Endothelial cell of umbilical vein (primary cell): ENCODE measurements around the gene PSMC2. TPM values are rescaled to one million over a fixed set of nuclear protein-coding genes. Genes with fewer than 3 reads are reported as not detected.

Experiments used
- BruUV-seq: library from RNA; stranded (reverse); fragments of 400-500 nt; replicated peaks from 2 replicates; lab custom pipeline; 2021; lab: Mats Ljungman, UMichigan
- CTCF ChIA-PET: fragments of 300-600, 350-600 bp; sonication (Branson Sonifier 250); formaldehyde crosslinking; loops from one replicate; lab custom pipeline; 2021; ENCODE audit warnings: antibody characterized with exemption, inconsistent platforms; lab: Charles Lee
- POLR2A ChIA-PET: fragments of 300-600, 350-600 bp; sonication (Branson Sonifier 250); formaldehyde crosslinking; loops from one replicate; lab custom pipeline; 2021; ENCODE audit warnings: antibody characterized with exemption, inconsistent platforms; lab: Charles Lee
- DNase-seq: peaks from one replicate; pipeline ENCODE4 v3.0.0-alpha.2; 2011; ENCODE audit warnings: low read depth, low spot score
- FAIRE-seq: peaks from 2 replicates; lab custom pipeline; 2011; peaks lifted over from hg19 to GRCh38; lab: Jason Lieb, UNC
- H2AFZ ChIP-seq: 2 replicates; pipeline ENCODE4 v1.6.0; 2012; ENCODE audit warnings: low read depth, low read length, control low read depth, inconsistent platforms
- H3K27ac ChIP-seq: 2 replicates; pipeline ENCODE4 v1.5.1; 2011; ENCODE audit warnings: low read depth, mild to moderate bottlenecking, control low read depth, low read length, moderate library complexity; ENCODE audit not compliant: insufficient read depth
- H3K27me3 ChIP-seq, 2 experiments: 2 replicates each; pipeline versions ENCODE4 v1.6.0 to v1.6.1; 2011; ENCODE audit warnings: low read length in 2 of 2, mixed read lengths in 1 of 2; ENCODE audit not compliant: control insufficient read depth in 2 of 2, insufficient read depth in 2 of 2
- H3K36me3 ChIP-seq, 2 experiments: 2 replicates in 1 of 2; 3 replicates in 1 of 2; pipeline ENCODE4 v1.5.1; 2011; ENCODE audit warnings: low read length in 2 of 2, mild to moderate bottlenecking in 1 of 2, moderate library complexity in 1 of 2; ENCODE audit not compliant: control insufficient read depth in 2 of 2, insufficient read depth in 2 of 2; ENCODE audit errors: extremely low read depth in 1 of 2
- H3K4me1 ChIP-seq: 3 replicates; pipeline ENCODE4 v1.5.1; 2011; ENCODE audit warnings: mild to moderate bottlenecking, low read length; ENCODE audit not compliant: control insufficient read depth, insufficient read depth; ENCODE audit errors: extremely low read depth
- H3K4me2 ChIP-seq: 2 replicates; pipeline ENCODE4 v1.6.1; 2011; ENCODE audit warnings: low read length, control low read depth, mixed read lengths; ENCODE audit not compliant: insufficient read depth
- H3K4me3 ChIP-seq, 3 experiments: fragments of 200-600 bp in 1 of 3; sonication (generic), shearing (Covaris generic) in 1 of 3; replicated peaks in 1 of 3; 2 replicates each; pipeline ENCODE4 v1.5.1; 2011 to 2016; ENCODE audit warnings: control low read depth in 3 of 3, low read length in 3 of 3, mild to moderate bottlenecking in 2 of 3, inconsistent platforms in 1 of 3, low read depth in 1 of 3, moderate library complexity in 1 of 3; ENCODE audit not compliant: insufficient read depth in 1 of 3
- H3K79me2 ChIP-seq: 2 replicates; pipeline ENCODE4 v1.6.0; 2012; ENCODE audit warnings: low read length, inconsistent platforms; ENCODE audit not compliant: control insufficient read depth, insufficient read depth
- H3K9ac ChIP-seq: replicated peaks from 2 replicates; pipeline ENCODE3; 2011; ENCODE audit warnings: low read length, control low read depth; ENCODE audit not compliant: insufficient read depth; ENCODE audit errors: extremely low read depth
- H3K9me1 ChIP-seq: replicated peaks from 3 replicates; pipeline ENCODE4 v1.6.0; 2011; ENCODE audit warnings: mild to moderate bottlenecking, low read length; ENCODE audit not compliant: control insufficient read depth, insufficient read depth; ENCODE audit errors: extremely low read depth
- H3K9me3 ChIP-seq: replicated peaks from 2 replicates; pipeline ENCODE4 v1.5.1; 2012; ENCODE audit warnings: low read length, inconsistent platforms; ENCODE audit not compliant: control insufficient read depth, insufficient read depth
- H4K20me1 ChIP-seq: replicated peaks from 2 replicates; pipeline ENCODE3; 2011; ENCODE audit warnings: mild to moderate bottlenecking, low read length; ENCODE audit not compliant: control insufficient read depth, insufficient read depth; ENCODE audit errors: extremely low read depth
- CTCF ChIP-seq, 2 donors: IDR thresholded peaks; 1 replicate in 1 of 2; 2 replicates in 1 of 2; pipeline ENCODE4 v1.5.1; 2011; ENCODE audit warnings: low read length in 2 of 2, mild to moderate bottlenecking in 2 of 2, moderate library complexity in 2 of 2, control low read depth in 1 of 2, inconsistent platforms in 1 of 2, low read depth in 1 of 2; ENCODE audit not compliant: insufficient read depth in 1 of 2; ENCODE audit errors: extremely low read depth in 1 of 2
- EZH2 ChIP-seq: IDR thresholded peaks from 2 replicates; pipeline ENCODE4 v1.6.1; 2012; ENCODE audit warnings: borderline replicate concordance, low read depth, mild to moderate bottlenecking, moderate library complexity, low read length, inconsistent platforms; ENCODE audit not compliant: severe bottlenecking
- FOS ChIP-seq: IDR thresholded peaks from 2 replicates; pipeline ENCODE4 v1.6.1; 2011; ENCODE audit warnings: mild to moderate bottlenecking, low read length, moderate library complexity, borderline replicate concordance; ENCODE audit not compliant: insufficient read depth
- GATA2 ChIP-seq: IDR thresholded peaks from 2 replicates; pipeline ENCODE4 v1.7.0; 2011; ENCODE audit warnings: low read depth, mild to moderate bottlenecking, moderate library complexity, mixed read lengths, low read length; ENCODE audit not compliant: insufficient read length, insufficient read depth
- JUN ChIP-seq: IDR thresholded peaks from 2 replicates; pipeline ENCODE4 v1.6.1; 2011; ENCODE audit warnings: borderline replicate concordance, low read depth; ENCODE audit not compliant: insufficient read length, insufficient read depth
- MAX ChIP-seq: IDR thresholded peaks from 2 replicates; pipeline ENCODE4 v1.6.1; 2011; ENCODE audit not compliant: insufficient read depth, insufficient read length
- MYC ChIP-seq: IDR thresholded peaks from one replicate; pipeline ENCODE4 v1.6.1; 2011; ENCODE audit warnings: mild to moderate bottlenecking, low read depth, low read length
- POLR2A ChIP-seq: IDR thresholded peaks from 2 replicates; pipeline ENCODE4 v1.6.1; 2012; ENCODE audit warnings: low read depth, mild to moderate bottlenecking, control low read depth, low read length
- POLR2AphosphoS5 ChIP-seq: IDR thresholded peaks from 2 replicates; pipeline ENCODE4 v1.6.1; 2012; ENCODE audit warnings: low read depth, mild to moderate bottlenecking, control low read depth, low read length, moderate library complexity; ENCODE audit not compliant: insufficient read depth
- dilution Hi-C: fragments of 300-500 bp; cut with MboI; formaldehyde crosslinking; loops from one replicate; pipeline ENCODE4 v1.15.0; 2019; ENCODE audit warnings: low sequenced_read_pairs; ENCODE audit not compliant: extremely low pct_ligation_motif_present
- intact Hi-C: fragments of 100-400 bp; cut with micrococcal nuclease; formaldehyde crosslinking; loops from one replicate; pipeline ENCODE4 v1.10.0; 2022
- polyA plus RNA-seq, 4 experiments: library from polyadenylated mRNA; depleted of rRNA in 3 of 4; stranded (reverse) in 3 of 4; unstranded in 1 of 4; fragments of >200 nt; gene quantifications; 2 replicates each; pipeline versions ENCODE4 v1.2.1 to v1.2.3, GENCODE V29; 2011 to 2012; ENCODE audit warnings: missing spikeins in 1 of 4
- total RNA-seq: library from RNA; stranded (reverse); gene quantifications from 2 replicates; pipeline ENCODE4 v1.2.3, GENCODE V29; 2021

The PSMC2 gene
- total and polyA plus RNA-seq, 2 donors (not counting 3 experiments of a cell fraction or from before 2014, with no cell fraction given), result 109 to 147 TPM

- dilution Hi-C loops (no loop called here), intact Hi-C loops (loop anchor here (5.0 kb wide), 1 partner anchor 594 kb away; the partner anchor contains the start of gene FAM185A)
- no peak overlapping the region for H3K4me3 ChIP-seq
- POLR2A ChIA-PET, result no interaction called here
- H3K27me3 ChIP-seq, result no peaks in the 10 kb centered on the region
- no peak overlapping the region for H2AFZ ChIP-seq
- H3K36me3 ChIP-seq, result peaks cover 13 to 25% of the 10 kb centered on the region in 2 experiments
- TF ChIP-seq FOS (no peak), MAX (no peak), MYC (no peak), POLR2A (no peak), EZH2 (no peak), GATA2 (no peak), CTCF (IDR thresholded peaks at IDR 0.05; ENCODE audit: extremely low read depth in 1 of 2, insufficient read depth in 1 of 2, low read depth in 1 of 2, low read length in 2 of 2) (no peak), JUN (no peak), POLR2AphosphoS5 (no peak)
- DNase-seq (no peak), FAIRE-seq (no peak)
- peaks cover 13% of the 10 kb centered on the region for H3K4me1 ChIP-seq
- H3K9me1 ChIP-seq, result no peaks in the 10 kb centered on the region
- H4K20me1 ChIP-seq, result no peaks in the 10 kb centered on the region
- no TSS peak for BruUV-seq
- no peak overlapping the region for H3K27ac ChIP-seq
- H3K4me2 ChIP-seq, result no peak overlapping the region
- H3K9ac ChIP-seq, result no peak overlapping the region
- no peaks in the 10 kb centered on the region for H3K9me3 ChIP-seq
- H3K79me2 ChIP-seq, result peaks cover 75% of the 10 kb centered on the region
- CTCF ChIA-PET, result no interaction called here
Observed at GRCh38 chr7:103341466-103341865, 6.0 kb upstream of the PSMC2 start.
